HG03565 (cell line): ENCODE measurements around the gene VSIG10L.

Experiments
- ATAC-seq: cut with Tn5 transposase; IDR thresholded peaks from one replicate; pipeline ENCODE4 v1.9.1; 2021; ENCODE audit warnings: mild to moderate bottlenecking, moderate library complexity; ENCODE audit not compliant: unreplicated experiment

Gene VSIG10L

GRCh38 chr19:51339313-51339686, 2.6 kb downstream of the VSIG10L start:
- no peak for ATAC-seq

GRCh38 chr19:51338563-51339312, 3.2 kb downstream of the VSIG10L start:
- ATAC-seq: peak; percentile 42

GRCh38 chr19:51337861-51338562, 3.9 kb downstream of the VSIG10L start:
- no peak for ATAC-seq

GRCh38 chr19:51337141-51337860, 4.6 kb downstream of the VSIG10L start:
- no peak for ATAC-seq

- no peak for ATAC-seq
These were observed 8.0 kb downstream of the VSIG10L start for GRCh38 chr19:51333836-51334460.

- no peak for ATAC-seq
These were observed 10.2 kb downstream of the VSIG10L start for GRCh38 chr19:51331716-51332115.

- ATAC-seq: no peak
These were observed 10.7 kb downstream of the VSIG10L start for GRCh38 chr19:51331193-51331592.

GRCh38 chr19:51330366-51330765, 11.6 kb downstream of the VSIG10L start:
- ATAC-seq: no peak

- ATAC-seq: no peak
These were observed 12.5 kb downstream of the VSIG10L start for GRCh38 chr19:51329411-51329810.

GRCh38 chr19:51327066-51328001, 14.6 kb downstream of the VSIG10L start:
- no peak for ATAC-seq

- ATAC-seq: no peak
These were observed 15.5 kb downstream of the VSIG10L start for GRCh38 chr19:51326216-51327065.

- no peak for ATAC-seq
These were observed 16.6 kb downstream of the VSIG10L start for GRCh38 chr19:51325161-51325976.

- ATAC-seq: no peak
These were observed 17.8 kb downstream of the VSIG10L start for GRCh38 chr19:51324167-51324481.

GRCh38 chr19:51323481-51324166, 18.3 kb downstream of the VSIG10L start:
- ATAC-seq: no peak

GRCh38 chr19:51321799-51322198, 20.1 kb downstream of the VSIG10L start:
- no peak for ATAC-seq

GRCh38 chr19:51320280-51320657, 21.7 kb downstream of the VSIG10L start:
- no peak for ATAC-seq

GRCh38 chr19:51319649-51320279, 22.2 kb downstream of the VSIG10L start:
- no peak for ATAC-seq
